Astrocyte of the hippocampus (primary cell): ENCODE results near the gene ARPC1A.
A peak's percentile ranks its signal among the peaks of the same experiment; 100 is the strongest.
"Not testable (repeated sequence)": the region's sequence is repeated elsewhere in the genome, so short reads cannot be mapped to it uniquely, and the experiment has no call there.

Experiments
- DNase-seq: peaks from one replicate; pipeline ENCODE4 v3.0.0; 2011; ENCODE audit warnings: low read depth, low spot score

The ARPC1A gene

GRCh38 chr7:99325592-99326407 is at the start of gene ARPC1A:
ARPC1A (plus strand) TSS chr7:99325898; CDS start chr7:99333354, 7,456 bp downstream.
- DNase-seq = peak; percentile 98

- no peak for DNase-seq
Observed at GRCh38 chr7:99278180-99278579, 47.5 kb upstream of the ARPC1A start.

- DNase-seq = not testable (repeated sequence)
Observed at GRCh38 chr7:99284165-99284564, 41.5 kb upstream of the ARPC1A start.

GRCh38 chr7:99287779-99288534 is 37.7 kb upstream of the ARPC1A start:
- DNase-seq = no peak

- DNase-seq = no peak
Observed at GRCh38 chr7:99289185-99289584, 36.5 kb upstream of the ARPC1A start.

- not testable (repeated sequence) for DNase-seq
Observed at GRCh38 chr7:99290148-99290547, 35.5 kb upstream of the ARPC1A start.

GRCh38 chr7:99290980-99291607 is 34.6 kb upstream of the ARPC1A start:
- no peak for DNase-seq

GRCh38 chr7:99292127-99292526 is 33.6 kb upstream of the ARPC1A start:
- no peak for DNase-seq

GRCh38 chr7:99293167-99293566 is 32.5 kb upstream of the ARPC1A start:
- no peak for DNase-seq

GRCh38 chr7:99293650-99294049 is 32.0 kb upstream of the ARPC1A start:
- DNase-seq = no peak

GRCh38 chr7:99296471-99296870 is 29.2 kb upstream of the ARPC1A start:
- DNase-seq = no peak

GRCh38 chr7:99301496-99301895 is 24.2 kb upstream of the ARPC1A start:
- DNase-seq = no peak

GRCh38 chr7:99305473-99306260 is 20.0 kb upstream of the ARPC1A start:
- no peak for DNase-seq

- DNase-seq = no peak
Observed at GRCh38 chr7:99308461-99309074, 17.1 kb upstream of the ARPC1A start.

- DNase-seq = no peak
Observed at GRCh38 chr7:99309111-99309510, 16.6 kb upstream of the ARPC1A start.

GRCh38 chr7:99310004-99310403 is 15.7 kb upstream of the ARPC1A start:
- DNase-seq = no peak

GRCh38 chr7:99311702-99312101 is 14.0 kb upstream of the ARPC1A start:
- no peak for DNase-seq

- peak; percentile 79 for DNase-seq
Observed at GRCh38 chr7:99312316-99313203, 13.1 kb upstream of the ARPC1A start.

GRCh38 chr7:99313204-99313573 is 12.5 kb upstream of the ARPC1A start:
- no peak for DNase-seq

GRCh38 chr7:99314504-99314903 is 11.2 kb upstream of the ARPC1A start:
- DNase-seq = no peak
